Measurements from ENCODE around the gene OXLD1. TPM values are rescaled to one million over a fixed set of nuclear protein-coding genes. Genes with fewer than 3 reads are reported as not detected.

OXLD1 gene
- total and polyA plus RNA-seq, 2 donors (not counting 1 experiment from before 2014, with no cell fraction given): 39.5 to 102 TPM

DNA sequence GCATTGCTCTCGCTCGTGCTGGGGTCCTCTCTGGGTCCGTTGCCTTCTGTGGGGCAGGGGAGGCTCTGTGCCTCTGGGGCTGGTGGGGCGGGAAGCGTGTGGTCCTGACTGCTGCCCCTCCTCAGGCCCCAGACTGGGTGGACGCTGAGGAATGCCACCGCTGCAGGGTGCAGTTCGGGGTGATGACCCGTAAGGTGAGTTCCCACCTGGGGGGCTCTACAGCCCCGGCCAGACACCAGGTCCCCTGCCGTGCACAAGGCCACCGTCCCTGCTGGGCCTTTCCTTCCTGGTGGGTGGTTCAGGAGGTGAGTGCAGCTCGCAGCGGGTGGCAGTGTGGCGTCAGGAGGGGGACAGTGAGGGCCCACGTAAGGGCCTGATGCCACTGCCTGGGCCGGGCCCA lies 24.1 kb upstream of the OXLD1 start:
- no peak overlapping the region for H3K27ac Mint-ChIP-seq
- DNase-seq (no peak), ATAC-seq (ENCODE audit: low read depth) (no peak)
- Histone ChIP-seq H3K9ac (ENCODE audit: low read length) (no peak overlapping the region), H2AFZ (ENCODE audit: insufficient read depth, low read depth, low read length, poor library complexity, severe bottlenecking) (no peak overlapping the region), H3K79me2 (ENCODE audit: control insufficient read depth, insufficient read depth, low read length) (peaks cover 65% of the 10 kb centered on the region), H3K27ac (ENCODE audit: low read length in 2 of 2) (no peak overlapping the region), H3K36me3 (replicated peaks in 1 of 2; ENCODE audit: control extremely low read depth in 1 of 2, control insufficient read depth in 1 of 2, extremely low read depth in 1 of 2, insufficient read depth in 2 of 2, low read length in 1 of 2) (peaks cover 0 to 71% of the 10 kb centered on the region in 2 experiments), H3K4me3 (ENCODE audit: control extremely low read depth in 1 of 5, extremely low read depth in 1 of 5, insufficient read depth in 1 of 5, low read depth in 2 of 5, low read length in 4 of 5) (no peak overlapping the region), H4K20me1 (ENCODE audit: control insufficient read depth, insufficient read depth, low read length, poor library complexity, severe bottlenecking) (peaks cover 80% of the 10 kb centered on the region), H3K27me3 (replicated peaks in 1 of 4; ENCODE audit: control extremely low read depth in 1 of 4, control insufficient read depth in 3 of 4, insufficient read depth in 4 of 4, low read length in 3 of 4) (no peaks in the 10 kb centered on the region), H3K9me3 (ENCODE audit: control extremely low read depth in 1 of 3, control insufficient read depth in 2 of 3, insufficient read depth in 1 of 3, low read length in 2 of 3) (no peaks in the 10 kb centered on the region), H3K4me1 (ENCODE audit: control insufficient read depth in 2 of 2, insufficient read depth in 2 of 2, low read length in 2 of 2) (peaks cover 2% of the 10 kb centered on the region in 2 donors), H3K4me2 (replicated peaks; ENCODE audit: low read depth, low read length, poor library complexity, severe bottlenecking) (no peak overlapping the region)
- ChIA-PET POLR2A (no interaction called here), CTCF (no interaction called here)
- no peaks in the 10 kb centered on the region for H3K27me3 Mint-ChIP-seq
- TF ChIP-seq, protein P1, sequence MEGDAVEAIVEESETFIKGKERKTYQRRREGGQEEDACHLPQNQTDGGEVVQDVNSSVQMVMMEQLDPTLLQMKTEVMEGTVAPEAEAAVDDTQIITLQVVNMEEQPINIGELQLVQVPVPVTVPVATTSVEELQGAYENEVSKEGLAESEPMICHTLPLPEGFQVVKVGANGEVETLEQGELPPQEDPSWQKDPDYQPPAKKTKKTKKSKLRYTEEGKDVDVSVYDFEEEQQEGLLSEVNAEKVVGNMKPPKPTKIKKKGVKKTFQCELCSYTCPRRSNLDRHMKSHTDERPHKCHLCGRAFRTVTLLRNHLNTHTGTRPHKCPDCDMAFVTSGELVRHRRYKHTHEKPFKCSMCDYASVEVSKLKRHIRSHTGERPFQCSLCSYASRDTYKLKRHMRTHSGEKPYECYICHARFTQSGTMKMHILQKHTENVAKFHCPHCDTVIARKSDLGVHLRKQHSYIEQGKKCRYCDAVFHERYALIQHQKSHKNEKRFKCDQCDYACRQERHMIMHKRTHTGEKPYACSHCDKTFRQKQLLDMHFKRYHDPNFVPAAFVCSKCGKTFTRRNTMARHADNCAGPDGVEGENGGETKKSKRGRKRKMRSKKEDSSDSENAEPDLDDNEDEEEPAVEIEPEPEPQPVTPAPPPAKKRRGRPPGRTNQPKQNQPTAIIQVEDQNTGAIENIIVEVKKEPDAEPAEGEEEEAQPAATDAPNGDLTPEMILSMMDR (IDR thresholded peaks at IDR 0.05): no peak
- no peak for TF ChIP-seq EZH2 (IDR thresholded peaks at IDR 0.05; ENCODE audit: borderline replicate concordance, insufficient read depth, low read depth, low read length, poor library complexity, severe bottlenecking)
- H3K9me3 Mint-ChIP-seq (ENCODE audit: insufficient read depth): no peaks in the 10 kb centered on the region
- H3K4me3 Mint-ChIP-seq: no peak overlapping the region
- H3K4me1 Mint-ChIP-seq: peaks cover 10% of the 10 kb centered on the region
- 96% methylated on average over 17 of the region's 17 CpGs for WGBS (ENCODE audit: insufficient coverage)
- intact Hi-C loops (cut with micrococcal nuclease): no loop called here

DNA sequence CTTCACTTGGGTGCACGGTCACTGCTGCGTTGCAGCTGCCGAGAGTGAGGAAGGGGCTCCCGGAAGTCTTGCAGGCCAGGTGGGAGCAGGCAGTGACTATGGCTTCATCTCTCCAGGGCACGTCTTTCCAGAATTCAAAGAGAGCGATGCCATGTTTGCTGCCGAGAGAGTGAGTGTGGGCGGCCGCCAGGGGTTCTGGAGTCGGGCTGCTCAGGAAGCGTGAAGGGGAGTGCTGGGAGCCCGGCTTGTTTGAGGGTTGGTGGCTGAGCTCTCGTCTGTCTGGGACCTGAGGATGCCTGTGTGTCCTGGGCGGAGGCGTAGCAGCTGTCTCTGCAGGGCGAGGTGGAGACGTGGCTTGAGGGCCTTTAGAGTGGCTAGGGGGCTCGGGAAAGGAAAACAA lies 23.7 kb upstream of the OXLD1 start:
- intact Hi-C loops (cut with micrococcal nuclease): no loop called here
- peaks cover 67% of the 10 kb centered on the region for H3K79me2 ChIP-seq (ENCODE audit: control insufficient read depth, insufficient read depth, low read length)
- peaks cover 14% of the 10 kb centered on the region for H3K4me1 Mint-ChIP-seq
- ChIA-PET CTCF (no interaction called here), POLR2A (no interaction called here)
- no peak for ATAC-seq (ENCODE audit: low read depth)
- H3K27ac Mint-ChIP-seq: no peak overlapping the region
- no peaks in the 10 kb centered on the region for H3K9me3 ChIP-seq (ENCODE audit: control extremely low read depth in 1 of 3, control insufficient read depth in 2 of 3, insufficient read depth in 1 of 3, low read length in 2 of 3)
- H3K27me3 Mint-ChIP-seq: no peaks in the 10 kb centered on the region
- peaks cover 0 to 66% of the 10 kb centered on the region in 2 experiments for H3K36me3 ChIP-seq (replicated peaks in 1 of 2; ENCODE audit: control extremely low read depth in 1 of 2, control insufficient read depth in 1 of 2, extremely low read depth in 1 of 2, insufficient read depth in 2 of 2, low read length in 1 of 2)
- no peaks in the 10 kb centered on the region for H3K27me3 ChIP-seq (replicated peaks in 1 of 4; ENCODE audit: control extremely low read depth in 1 of 4, control insufficient read depth in 3 of 4, insufficient read depth in 4 of 4, low read length in 3 of 4)
- TF ChIP-seq, protein P1 (IDR thresholded peaks at IDR 0.05): no peak
- TF ChIP-seq EZH2 (IDR thresholded peaks at IDR 0.05; ENCODE audit: borderline replicate concordance, insufficient read depth, low read depth, low read length, poor library complexity, severe bottlenecking): no peak
- H3K4me3 ChIP-seq (ENCODE audit: control extremely low read depth in 1 of 5, extremely low read depth in 1 of 5, insufficient read depth in 1 of 5, low read depth in 2 of 5, low read length in 4 of 5): no peak overlapping the region
- no peak overlapping the region for H3K4me2 ChIP-seq (replicated peaks; ENCODE audit: low read depth, low read length, poor library complexity, severe bottlenecking)
- H3K9ac ChIP-seq (ENCODE audit: low read length): no peak overlapping the region
- no peak for DNase-seq
- H3K4me3 Mint-ChIP-seq: no peak overlapping the region
- no peak overlapping the region for H3K27ac ChIP-seq (ENCODE audit: low read length in 2 of 2)
- peaks cover 7% of the 10 kb centered on the region in 2 donors for H3K4me1 ChIP-seq (ENCODE audit: control insufficient read depth in 2 of 2, insufficient read depth in 2 of 2, low read length in 2 of 2)
- H4K20me1 ChIP-seq (ENCODE audit: control insufficient read depth, insufficient read depth, low read length, poor library complexity, severe bottlenecking): peaks cover 82% of the 10 kb centered on the region
- WGBS (ENCODE audit: insufficient coverage): 94% methylated on average over 17 of the region's 18 CpGs
- H3K9me3 Mint-ChIP-seq (ENCODE audit: insufficient read depth): no peaks in the 10 kb centered on the region
- no peak overlapping the region for H2AFZ ChIP-seq (ENCODE audit: insufficient read depth, low read depth, low read length, poor library complexity, severe bottlenecking)

All from B cell (primary cell).